Sigmoid colon (tissue), 7 donors: ENCODE data around the gene PRMT5. TPM values are rescaled to one million over a fixed set of nuclear protein-coding genes. Genes with fewer than 3 reads are reported as not detected.

Experiments
- DNase-seq: peaks from one replicate; pipeline ENCODE4 v3.0.0-alpha.2; 2019
- H3K27ac ChIP-seq, 4 donors: fragments of 200-600 bp; sonication (generic); one replicate each; pipeline ENCODE4 v1.5.1; 2016 to 2019; ENCODE audit warnings: mild to moderate bottlenecking in 1 of 4
- H3K27me3 ChIP-seq, 3 donors: fragments of 200-600 bp; sonication (generic); one replicate each; pipeline ENCODE4 v1.5.1; 2019; ENCODE audit warnings: mild to moderate bottlenecking in 1 of 3
- H3K36me3 ChIP-seq, 4 donors: fragments of 200-600 bp; sonication (generic); one replicate each; pipeline ENCODE4 v1.5.1; 2016 to 2019
- H3K4me1 ChIP-seq, 4 donors: fragments of 200-600 bp; sonication (generic); one replicate each; pipeline ENCODE4 v1.5.1; 2017 to 2019
- H3K4me3 ChIP-seq, 4 donors: fragments of 200-600 bp; sonication (generic); one replicate each; pipeline ENCODE4 v1.5.1; 2017 to 2019; ENCODE audit warnings: mild to moderate bottlenecking in 2 of 4, moderate library complexity in 1 of 4
- H3K9me3 ChIP-seq, 4 donors: fragments of 200-600 bp in 3 of 4; sonication (generic) in 3 of 4; one replicate each; pipeline versions ENCODE4 v1.5.1 to v1.6.1; 2013 to 2019
- CTCF ChIP-seq, 4 experiments: fragments of 450-650 bp in 3 of 4; fragments of 200-600 bp in 1 of 4; IDR thresholded peaks; one replicate each; pipeline ENCODE4 v1.5.1; 2016 to 2019; ENCODE audit warnings: antibody characterized with exemption in 4 of 4, mild to moderate bottlenecking in 3 of 4, moderate library complexity in 2 of 4
- EP300 ChIP-seq, 4 donors: sonication (generic); formaldehyde crosslinking; IDR thresholded peaks; one replicate each; pipeline ENCODE4 v1.6.1; 2017; ENCODE audit warnings: antibody characterized with exemption in 4 of 4
- POLR2A ChIP-seq, 2 donors: fragments of 450-650 bp; IDR thresholded peaks; one replicate each; pipeline ENCODE4 v1.6.1; 2016; ENCODE audit warnings: antibody characterized with exemption in 2 of 2, mild to moderate bottlenecking in 2 of 2, moderate library complexity in 2 of 2
- POLR2AphosphoS5 ChIP-seq, 4 donors: sonication (generic); formaldehyde crosslinking; IDR thresholded peaks; one replicate each; pipeline ENCODE4 v1.6.1; 2017; ENCODE audit warnings: antibody characterized with exemption in 4 of 4
- WGBS, 2 donors: extraction: QIAGEN DNeasy Blood & Tissue Kit; methylation state at CpG; one replicate each; pipeline ENCODE4 v1.1.7; 2013; 5-methylcytosine and 5-hydroxymethylcytosine counted together
- intact Hi-C: fragments of 100-400 bp; cut with DNase I; formaldehyde crosslinking; loops from one replicate; pipeline ENCODE4 v1.15.1; 2023
- polyA plus RNA-seq, 3 donors: library from polyadenylated mRNA; stranded (reverse); fragments of 200-250 nt; gene quantifications; one replicate each; pipeline ENCODE4 v1.2.3, GENCODE V29; 2013
- total RNA-seq, 4 donors: library from RNA; depleted of rRNA; stranded (reverse); fragments of >200 nt; gene quantifications; one replicate each; pipeline ENCODE4 v1.1.0, GENCODE V29; 2016
- donor health status: healthy with polysubstance abuse.
- donor health status: Bipolar disorder and iron deficiency.
- donor health status: healthy.

The PRMT5 gene
- total and polyA plus RNA-seq, 7 donors, result 33.3 to 66.7 (median 53.3) TPM

- H3K4me3 ChIP-seq, result no peak overlapping the region
- H3K27me3 ChIP-seq, result no peaks in the 10 kb centered on the region
- peaks cover 0 to 18% (median 12%) of the 10 kb centered on the region in 4 donors for H3K4me1 ChIP-seq
- TF ChIP-seq POLR2A (IDR thresholded peaks at IDR 0.05), result no peak
- no peak for TF ChIP-seq POLR2AphosphoS5 (IDR thresholded peaks at IDR 0.05)
- no peak for TF ChIP-seq EP300 (IDR thresholded peaks at IDR 0.05)
- TF ChIP-seq CTCF (IDR thresholded peaks at IDR 0.05), result no peak
- no peak overlapping the region for H3K27ac ChIP-seq
- intact Hi-C loops, result no loop called here
- no peak for DNase-seq
- H3K9me3 ChIP-seq, result no peaks in the 10 kb centered on the region
- WGBS, 2 donors, result 92 to 93% methylated on average over 5 of the region's 5 CpGs
- H3K36me3 ChIP-seq, result peaks cover 20 to 55% (median 36%) of the 10 kb centered on the region in 4 donors
These were observed 18.3 kb downstream of the PRMT5 start for GRCh38 chr14:22910916-22911315.

- peaks cover 0 to 10% (median 6%) of the 10 kb centered on the region in 4 donors for H3K4me1 ChIP-seq
- H3K36me3 ChIP-seq, result peaks cover 43 to 78% (median 58%) of the 10 kb centered on the region in 4 donors
- intact Hi-C loops, result no loop called here
- H3K4me3 ChIP-seq, result no peak overlapping the region
- no peaks in the 10 kb centered on the region for H3K27me3 ChIP-seq
- H3K27ac ChIP-seq, result no peak overlapping the region
- no peak for DNase-seq
- H3K9me3 ChIP-seq, result no peaks in the 10 kb centered on the region
- TF ChIP-seq EP300 (IDR thresholded peaks at IDR 0.05), result no peak
- 85 to 88% methylated on average over 8 of the region's 8 CpGs for WGBS, 2 donors
These were observed 20.6 kb downstream of the PRMT5 start for GRCh38 chr14:22908601-22909000.

- no peak overlapping the region for H3K4me3 ChIP-seq
- TF ChIP-seq POLR2A (IDR thresholded peaks at IDR 0.05) (no peak), POLR2AphosphoS5 (IDR thresholded peaks at IDR 0.05) (no peak), CTCF (IDR thresholded peaks at IDR 0.05) (no peak), EP300 (IDR thresholded peaks at IDR 0.05) (no peak)
- H3K27ac ChIP-seq, result no peak overlapping the region
- no peaks in the 10 kb centered on the region for H3K9me3 ChIP-seq
- H3K27me3 ChIP-seq, result no peaks in the 10 kb centered on the region
- 94 to 95% methylated on average over 3 of the region's 3 CpGs for WGBS, 2 donors
- DNase-seq, result no peak
- H3K4me1 ChIP-seq, result peaks cover 0 to 8% (median 5%) of the 10 kb centered on the region in 4 donors
- intact Hi-C loops, result no loop called here
- H3K36me3 ChIP-seq, result peaks cover 53 to 89% (median 67%) of the 10 kb centered on the region in 4 donors
These were observed 21.7 kb downstream of the PRMT5 start for GRCh38 chr14:22907429-22907828.

GRCh38 chr14:22906073-22906472, 23.1 kb downstream of the PRMT5 start:
- intact Hi-C loops, result no loop called here
- TF ChIP-seq EP300 (IDR thresholded peaks at IDR 0.05), result no peak
- no peak for TF ChIP-seq CTCF (IDR thresholded peaks at IDR 0.05)
- TF ChIP-seq POLR2AphosphoS5 (IDR thresholded peaks at IDR 0.05), result no peak
- no peak for TF ChIP-seq POLR2A (IDR thresholded peaks at IDR 0.05)
- WGBS, 2 donors, result 97% methylated on average over 20 of the region's 20 CpGs
- Histone ChIP-seq H3K36me3 (peaks cover 67 to 97% (median 80%) of the 10 kb centered on the region in 4 donors), H3K27ac (no peak overlapping the region), H3K4me1 (no peaks in the 10 kb centered on the region), H3K9me3 (no peaks in the 10 kb centered on the region), H3K4me3 (no peak overlapping the region), H3K27me3 (no peaks in the 10 kb centered on the region)
- DNase-seq, result no peak

GRCh38 chr14:22905627-22906026, 23.5 kb downstream of the PRMT5 start:
- Histone ChIP-seq H3K9me3 (no peaks in the 10 kb centered on the region), H3K27me3 (no peaks in the 10 kb centered on the region), H3K27ac (no peak overlapping the region), H3K36me3 (peaks cover 70 to 97% (median 84%) of the 10 kb centered on the region in 4 donors), H3K4me1 (no peaks in the 10 kb centered on the region), H3K4me3 (no peak overlapping the region)
- intact Hi-C loops, result no loop called here
- WGBS, 2 donors, result 93 to 96% methylated on average over 4 of the region's 4 CpGs
- TF ChIP-seq EP300 (IDR thresholded peaks at IDR 0.05) (no peak), POLR2A (IDR thresholded peaks at IDR 0.05) (no peak), POLR2AphosphoS5 (IDR thresholded peaks at IDR 0.05) (no peak), CTCF (IDR thresholded peaks at IDR 0.05) (no peak)
- no peak for DNase-seq
